ENCODE measurements around the gene HTD2.

GRCh38 chr3:58361866-58362265 lies 55.5 kb downstream of the HTD2 start:
- TF ChIP-seq, protein P1, sequence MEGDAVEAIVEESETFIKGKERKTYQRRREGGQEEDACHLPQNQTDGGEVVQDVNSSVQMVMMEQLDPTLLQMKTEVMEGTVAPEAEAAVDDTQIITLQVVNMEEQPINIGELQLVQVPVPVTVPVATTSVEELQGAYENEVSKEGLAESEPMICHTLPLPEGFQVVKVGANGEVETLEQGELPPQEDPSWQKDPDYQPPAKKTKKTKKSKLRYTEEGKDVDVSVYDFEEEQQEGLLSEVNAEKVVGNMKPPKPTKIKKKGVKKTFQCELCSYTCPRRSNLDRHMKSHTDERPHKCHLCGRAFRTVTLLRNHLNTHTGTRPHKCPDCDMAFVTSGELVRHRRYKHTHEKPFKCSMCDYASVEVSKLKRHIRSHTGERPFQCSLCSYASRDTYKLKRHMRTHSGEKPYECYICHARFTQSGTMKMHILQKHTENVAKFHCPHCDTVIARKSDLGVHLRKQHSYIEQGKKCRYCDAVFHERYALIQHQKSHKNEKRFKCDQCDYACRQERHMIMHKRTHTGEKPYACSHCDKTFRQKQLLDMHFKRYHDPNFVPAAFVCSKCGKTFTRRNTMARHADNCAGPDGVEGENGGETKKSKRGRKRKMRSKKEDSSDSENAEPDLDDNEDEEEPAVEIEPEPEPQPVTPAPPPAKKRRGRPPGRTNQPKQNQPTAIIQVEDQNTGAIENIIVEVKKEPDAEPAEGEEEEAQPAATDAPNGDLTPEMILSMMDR (IDR thresholded peaks at IDR 0.05) = no peak
- TF ChIP-seq EZH2 (IDR thresholded peaks at IDR 0.05; ENCODE audit: borderline replicate concordance, insufficient read depth, low read depth, low read length, poor library complexity, severe bottlenecking) = no peak

All from B cell (primary cell).